Islet precursor cell (in vitro differentiated cells): ENCODE data around the gene TBCE.

ENCODE experiments used
- DNase-seq: peaks from one replicate; pipeline ENCODE4 v3.0.0-alpha.2; 2018

The TBCE gene, protein sequence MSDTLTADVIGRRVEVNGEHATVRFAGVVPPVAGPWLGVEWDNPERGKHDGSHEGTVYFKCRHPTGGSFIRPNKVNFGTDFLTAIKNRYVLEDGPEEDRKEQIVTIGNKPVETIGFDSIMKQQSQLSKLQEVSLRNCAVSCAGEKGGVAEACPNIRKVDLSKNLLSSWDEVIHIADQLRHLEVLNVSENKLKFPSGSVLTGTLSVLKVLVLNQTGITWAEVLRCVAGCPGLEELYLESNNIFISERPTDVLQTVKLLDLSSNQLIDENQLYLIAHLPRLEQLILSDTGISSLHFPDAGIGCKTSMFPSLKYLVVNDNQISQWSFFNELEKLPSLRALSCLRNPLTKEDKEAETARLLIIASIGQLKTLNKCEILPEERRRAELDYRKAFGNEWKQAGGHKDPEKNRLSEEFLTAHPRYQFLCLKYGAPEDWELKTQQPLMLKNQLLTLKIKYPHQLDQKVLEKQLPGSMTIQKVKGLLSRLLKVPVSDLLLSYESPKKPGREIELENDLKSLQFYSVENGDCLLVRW

GRCh38 chr1:235367000-235367908 is at the start of gene TBCE:
Gene TBCE (plus strand): TSS chr1:235367427. CDS start chr1:235380050, 12,623 bp downstream.
- peak; percentile 100 for DNase-seq

- no peak for DNase-seq
Observed at GRCh38 chr1:235319255-235319654, 48.0 kb upstream of the TBCE start.

GRCh38 chr1:235320521-235321179 is 46.6 kb upstream of the TBCE start:
- no peak for DNase-seq

DNA sequence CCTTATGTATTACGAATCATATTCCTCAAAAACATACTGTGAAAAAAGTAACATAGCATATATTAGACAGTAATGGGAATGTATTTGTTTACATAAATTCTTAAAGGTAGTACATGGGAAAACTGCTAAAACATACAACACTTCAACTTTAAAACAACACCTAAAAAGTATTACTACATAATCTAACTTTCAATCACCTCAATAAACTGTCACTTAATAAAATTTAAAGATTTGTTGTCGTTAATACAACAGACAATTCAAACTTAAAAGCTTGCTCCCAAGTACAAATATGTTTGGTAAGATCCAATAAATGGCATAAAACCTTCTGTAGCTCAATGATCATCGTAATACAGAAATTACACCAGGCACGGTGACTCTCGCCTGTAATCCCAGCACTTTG is 42.9 kb upstream of the TBCE start:
- no peak for DNase-seq

DNA sequence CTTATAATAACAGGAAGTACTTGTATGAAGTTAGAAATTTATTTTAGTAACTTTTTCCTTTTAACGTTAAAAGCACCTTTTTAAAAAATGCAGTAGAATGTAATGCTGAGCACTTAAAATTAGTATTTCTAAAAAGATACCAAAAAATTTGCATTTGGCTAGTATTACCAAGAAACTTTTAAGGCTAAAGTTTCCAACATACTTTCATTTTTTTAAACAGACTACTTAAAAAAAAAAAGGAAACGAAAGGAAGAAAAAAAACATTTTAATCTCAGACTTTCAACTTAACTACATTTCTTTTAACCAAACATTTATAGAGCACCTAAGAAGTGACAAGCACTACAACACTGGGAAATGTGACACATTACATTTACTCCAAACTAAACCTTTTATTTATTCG is 42.1 kb upstream of the TBCE start:
- no peak for DNase-seq

- DNase-seq, result no peak
Observed at GRCh38 chr1:235325854-235326253, 41.4 kb upstream of the TBCE start.

GRCh38 chr1:235326719-235327558 is 40.3 kb upstream of the TBCE start:
- peak; percentile 65 for DNase-seq

- no peak for DNase-seq
Observed at GRCh38 chr1:235327559-235328270, 39.5 kb upstream of the TBCE start, which contains the start of gene ARID4B. Gene ARID4B (minus strand): TSS chr1:235328179. CDS start chr1:235326919, 1,260 bp downstream.

- DNase-seq, result peak; percentile 99
Observed at GRCh38 chr1:235328271-235329138, 38.7 kb upstream of the TBCE start, which contains the start of gene GGPS1. Gene GGPS1 (plus strand): TSS chr1:235328570. CDS start chr1:235335265, 6,695 bp downstream.

- DNase-seq, result peak; percentile 74
Observed at GRCh38 chr1:235329139-235329902, 37.9 kb upstream of the TBCE start.

DNA sequence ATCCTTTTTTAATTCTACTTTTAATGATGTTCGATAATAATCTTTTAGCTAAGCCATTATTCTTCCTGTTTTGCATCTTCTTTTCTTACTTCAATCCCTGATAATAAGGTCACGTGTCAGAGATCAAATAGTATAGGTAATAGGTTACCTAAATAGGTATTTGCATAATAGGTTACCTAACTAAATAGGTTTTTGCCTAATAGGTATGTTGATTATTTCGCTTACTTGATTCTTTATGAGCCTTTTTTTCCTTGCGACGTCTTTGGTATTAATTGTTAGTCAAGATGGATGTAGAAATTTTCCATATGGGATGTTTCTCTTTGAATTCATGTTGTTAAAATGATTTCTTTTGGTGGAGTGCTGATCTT is 36.3 kb upstream of the TBCE start:
- no peak for DNase-seq

- DNase-seq, result no peak
Observed at GRCh38 chr1:235331401-235331800, 35.8 kb upstream of the TBCE start.

GRCh38 chr1:235336903-235337302 is 30.3 kb upstream of the TBCE start:
- DNase-seq, result no peak

- DNase-seq, result no peak
Observed at GRCh38 chr1:235339746-235340145, 27.5 kb upstream of the TBCE start.

DNA sequence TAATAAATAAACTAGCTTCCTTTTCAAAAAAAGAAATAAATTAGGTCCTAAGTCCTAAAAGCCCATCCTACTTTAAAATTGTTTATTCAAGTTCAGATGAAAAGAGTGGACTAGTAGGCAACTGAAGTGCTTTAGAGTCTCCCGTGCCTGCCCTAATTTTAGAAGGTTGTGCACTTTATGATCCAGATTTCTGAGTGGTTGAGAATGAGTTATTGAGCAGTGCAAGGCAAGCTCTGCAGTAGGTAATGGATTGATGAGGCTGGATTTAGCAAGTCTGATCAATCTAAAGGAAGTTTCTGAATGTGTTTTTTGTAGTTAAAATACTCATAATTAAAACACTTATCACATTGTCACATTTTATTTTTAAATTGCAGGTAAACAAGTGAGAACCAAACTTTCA is 25.9 kb upstream of the TBCE start:
- no peak for DNase-seq

GRCh38 chr1:235342039-235342438 is 25.2 kb upstream of the TBCE start:
- DNase-seq, result no peak

DNA sequence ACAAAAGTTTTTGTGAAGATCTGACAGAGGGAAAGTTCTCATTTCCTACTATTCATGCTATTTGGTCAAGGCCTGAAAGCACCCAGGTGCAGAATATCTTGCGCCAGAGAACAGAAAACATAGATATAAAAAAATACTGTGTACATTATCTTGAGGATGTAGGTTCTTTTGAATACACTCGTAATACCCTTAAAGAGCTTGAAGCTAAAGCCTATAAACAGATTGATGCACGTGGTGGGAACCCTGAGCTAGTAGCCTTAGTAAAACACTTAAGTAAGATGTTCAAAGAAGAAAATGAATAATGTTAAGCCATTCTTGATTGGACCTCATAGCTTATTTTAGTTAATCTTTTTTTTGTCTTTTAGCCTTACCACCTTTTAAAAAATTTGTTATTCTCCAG is 24.8 kb upstream of the TBCE start:
- no peak for DNase-seq

DNA sequence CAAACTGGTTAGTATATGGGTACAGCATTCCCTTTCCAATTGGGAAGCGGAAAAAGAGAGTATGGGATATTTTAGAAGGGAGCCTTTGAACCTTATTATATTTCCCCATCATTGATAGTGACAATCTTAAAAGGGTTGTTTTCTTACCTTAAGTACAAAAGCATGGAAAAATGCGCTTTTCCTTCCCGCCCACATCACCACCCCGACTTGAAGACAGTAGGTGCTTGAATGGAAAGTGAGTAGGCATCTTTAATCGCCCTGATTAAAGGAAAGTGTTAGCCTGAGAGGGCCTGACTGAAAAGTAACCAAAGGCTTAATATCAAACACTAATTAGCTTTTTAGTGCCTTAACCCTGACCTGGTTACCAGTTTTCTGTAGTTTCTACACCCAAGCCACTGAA is 23.5 kb upstream of the TBCE start:
- no peak for DNase-seq

DNA sequence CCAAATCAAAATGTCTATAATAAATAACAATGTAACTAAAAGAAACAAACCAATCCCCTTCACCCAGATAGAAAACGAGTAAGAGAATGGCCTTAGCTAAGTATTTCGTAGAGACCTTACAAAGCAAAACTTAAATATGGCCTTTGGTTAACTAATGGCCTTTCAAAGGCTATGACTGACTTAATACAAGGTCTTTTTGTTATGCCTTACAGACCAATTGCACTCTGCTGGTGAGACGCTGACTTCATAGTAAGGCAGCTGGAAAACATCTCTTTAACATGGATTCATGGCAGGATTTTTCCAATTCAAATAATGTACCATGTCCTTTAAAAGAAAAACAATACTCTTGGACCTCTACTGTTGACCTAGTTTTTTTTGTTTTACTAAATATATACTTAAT is 15.8 kb upstream of the TBCE start:
- DNase-seq, result no peak
